Astrocyte (in vitro differentiated cells and primary cell): Measurements from ENCODE around the gene MCAM. TPM values are rescaled to one million over a fixed set of nuclear protein-coding genes. Genes with fewer than 3 reads are reported as not detected.
A peak's percentile ranks its signal among the peaks of the same experiment; 100 is the strongest.

Experiments used
- DNase-seq: peaks from one replicate; pipeline ENCODE4 v3.0.0-alpha.2; 2010; ENCODE audit warnings: low read depth
- FAIRE-seq: peaks from 2 replicates; lab custom pipeline; 2011; peaks lifted over from hg19 to GRCh38; lab: Jason Lieb, UNC
- H2AFZ ChIP-seq: 2 replicates; pipeline ENCODE4 v1.6.0; 2012; ENCODE audit warnings: low read depth, low read length, inconsistent platforms
- H3K27ac ChIP-seq: 2 replicates; pipeline ENCODE4 v1.5.1; 2011; ENCODE audit warnings: low read depth, low read length, inconsistent platforms
- H3K27me3 ChIP-seq: 2 replicates; pipeline ENCODE4 v1.6.0; 2011; ENCODE audit warnings: low read length, inconsistent platforms; ENCODE audit not compliant: insufficient read depth
- H3K36me3 ChIP-seq: 2 replicates; pipeline ENCODE4 v1.5.1; 2011; ENCODE audit warnings: low read length, inconsistent platforms; ENCODE audit not compliant: insufficient read depth
- H3K4me1 ChIP-seq: 2 replicates; pipeline ENCODE4 v1.5.1; 2011; ENCODE audit warnings: low read length, inconsistent platforms; ENCODE audit not compliant: insufficient read depth
- H3K4me2 ChIP-seq: 2 replicates; pipeline ENCODE4 v1.6.0; 2012; ENCODE audit warnings: low read length, inconsistent platforms
- H3K4me3 ChIP-seq: 2 replicates; pipeline ENCODE4 v1.5.1; 2011; ENCODE audit warnings: low read depth, mild to moderate bottlenecking, low read length, inconsistent platforms; ENCODE audit not compliant: insufficient read depth
- H3K79me2 ChIP-seq: 2 replicates; pipeline ENCODE4 v1.6.0; 2012; ENCODE audit warnings: mild to moderate bottlenecking, low read length, inconsistent platforms; ENCODE audit not compliant: insufficient read depth
- H3K9ac ChIP-seq: 2 replicates; pipeline ENCODE4 v1.6.0; 2012; ENCODE audit warnings: mild to moderate bottlenecking, low read length, inconsistent platforms
- H3K9me3 ChIP-seq: 2 replicates; pipeline ENCODE4 v1.5.1; 2012; ENCODE audit warnings: low read depth, mild to moderate bottlenecking, low read length, inconsistent platforms; ENCODE audit not compliant: insufficient read depth
- H4K20me1 ChIP-seq: 2 replicates; pipeline ENCODE4 v1.6.0; 2012; ENCODE audit warnings: low read length, inconsistent platforms; ENCODE audit not compliant: insufficient read depth
- H3K27ac Mint-ChIP-seq: one replicate; pipeline ENCODE4 v1.8.0; 2021; ENCODE audit warnings: mild to moderate bottlenecking, mixed read lengths; ENCODE audit not compliant: unreplicated experiment
- H3K27me3 Mint-ChIP-seq: one replicate; pipeline ENCODE4 v1.8.0; 2021; ENCODE audit warnings: low read depth, mixed read lengths; ENCODE audit not compliant: unreplicated experiment
- H3K36me3 Mint-ChIP-seq: one replicate; pipeline ENCODE4 v1.8.0; 2021; ENCODE audit warnings: low read depth, mixed read lengths; ENCODE audit not compliant: unreplicated experiment
- H3K4me1 Mint-ChIP-seq: one replicate; pipeline ENCODE4 v1.8.0; 2021; ENCODE audit warnings: low read depth, mixed read lengths; ENCODE audit not compliant: unreplicated experiment
- H3K4me3 Mint-ChIP-seq: one replicate; pipeline ENCODE4 v1.8.0; 2021; ENCODE audit warnings: mild to moderate bottlenecking, moderate library complexity, mixed read lengths; ENCODE audit not compliant: unreplicated experiment
- H3K9me3 Mint-ChIP-seq: one replicate; pipeline ENCODE4 v1.8.0; 2021; ENCODE audit warnings: mild to moderate bottlenecking, mixed read lengths; ENCODE audit not compliant: unreplicated experiment
- CTCF ChIP-seq: IDR thresholded peaks from 2 replicates; pipeline ENCODE4 v1.5.1; 2011; ENCODE audit warnings: low read depth, mild to moderate bottlenecking, inconsistent platforms, low read length, moderate library complexity; ENCODE audit not compliant: insufficient read depth
- EZH2 ChIP-seq: IDR thresholded peaks from 2 replicates; pipeline ENCODE4 v1.6.1; 2012; ENCODE audit warnings: mild to moderate bottlenecking, low read length, inconsistent platforms; ENCODE audit not compliant: insufficient read depth
- total RNA-seq: library from RNA; stranded (reverse); gene quantifications from 2 replicates; pipeline ENCODE4 v1.2.1, GENCODE V29; 2021

MCAM gene
- total RNA-seq, 1 donor from 2014 or later = 213 TPM

DNA sequence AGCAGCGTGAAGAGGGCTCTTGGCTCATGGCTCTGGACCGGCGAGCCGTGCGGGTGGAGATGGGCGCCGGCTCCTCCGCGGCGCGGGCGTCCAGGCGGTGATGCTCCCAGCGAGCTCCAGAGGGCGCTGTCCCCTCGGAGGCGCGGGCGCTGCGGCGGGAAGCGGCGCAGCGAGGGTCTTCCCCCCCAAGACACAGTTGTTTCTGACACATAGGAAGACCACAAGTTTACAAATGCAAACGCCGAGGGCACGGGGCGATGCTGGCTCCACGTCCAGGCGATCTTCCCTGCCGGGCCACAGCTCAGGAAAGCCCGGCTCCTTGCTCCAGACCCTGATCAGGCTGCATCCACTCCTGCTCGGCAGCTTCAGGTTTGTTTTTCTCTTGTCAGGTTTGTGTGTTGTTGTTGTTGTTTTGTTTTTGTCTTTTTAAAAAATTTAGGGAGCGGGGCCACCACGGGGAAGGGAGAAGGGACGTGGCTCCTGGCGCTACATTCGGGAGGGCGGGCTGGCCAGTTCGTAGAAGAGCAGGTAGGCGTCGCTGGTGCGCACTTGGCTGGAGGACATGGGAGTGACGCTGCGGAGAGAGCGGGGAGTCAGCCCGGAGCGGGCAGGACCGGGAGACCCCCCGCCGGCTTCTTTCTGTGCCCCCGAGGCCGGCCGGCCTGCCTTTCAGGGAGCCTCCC lies 39.6 kb upstream of the MCAM start:
- Histone ChIP-seq H3K4me2 (peak overlapping the region; percentile 99), H3K27ac (no peak overlapping the region), H3K9me3 (no peaks in the 10 kb centered on the region), H4K20me1 (no peaks in the 10 kb centered on the region), H2AFZ (peak overlapping the region; percentile 99), H3K9ac (peak overlapping the region; percentile 75), H3K4me1 (peaks cover 9% of the 10 kb centered on the region), H3K27me3 (peaks cover 2% of the 10 kb centered on the region), H3K36me3 (no peaks in the 10 kb centered on the region), H3K79me2 (no peaks in the 10 kb centered on the region), H3K4me3 (peak overlapping the region; percentile 69)
- DNase-seq = no peak
- no peak overlapping the region for H3K27ac Mint-ChIP-seq
- no peak for TF ChIP-seq EZH2
- TF ChIP-seq CTCF = peak; percentile 67
- peaks cover 8% of the 10 kb centered on the region for H3K4me1 Mint-ChIP-seq
- H3K36me3 Mint-ChIP-seq = peaks cover 14% of the 10 kb centered on the region
- no peaks in the 10 kb centered on the region for H3K9me3 Mint-ChIP-seq
- H3K4me3 Mint-ChIP-seq = peak overlapping the region; percentile 77
- no peak for FAIRE-seq
- peaks cover 23% of the 10 kb centered on the region for H3K27me3 Mint-ChIP-seq

GRCh38 chr11:119355091-119355843 lies 38.3 kb upstream of the MCAM start:
- no peak overlapping the region for H3K27ac ChIP-seq
- H3K27me3 ChIP-seq = peaks cover 6% of the 10 kb centered on the region
- TF ChIP-seq CTCF (no peak), EZH2 (no peak)
- no peak overlapping the region for H3K4me3 ChIP-seq
- H4K20me1 ChIP-seq = no peaks in the 10 kb centered on the region
- H3K27me3 Mint-ChIP-seq = peaks cover 32% of the 10 kb centered on the region
- no peaks in the 10 kb centered on the region for H3K4me1 ChIP-seq
- no peaks in the 10 kb centered on the region for H3K9me3 Mint-ChIP-seq
- H3K27ac Mint-ChIP-seq = no peak overlapping the region
- H3K4me3 Mint-ChIP-seq = no peak overlapping the region
- H3K4me1 Mint-ChIP-seq = peaks cover 2% of the 10 kb centered on the region
- DNase-seq (no peak), FAIRE-seq (no peak)
- H3K36me3 ChIP-seq = no peaks in the 10 kb centered on the region
- H3K36me3 Mint-ChIP-seq = peaks cover 14% of the 10 kb centered on the region
- H3K79me2 ChIP-seq = no peaks in the 10 kb centered on the region
- no peak overlapping the region for H3K9ac ChIP-seq
- H3K4me2 ChIP-seq = no peak overlapping the region
- H3K9me3 ChIP-seq = no peaks in the 10 kb centered on the region
- no peak overlapping the region for H2AFZ ChIP-seq

- no peaks in the 10 kb centered on the region for H3K36me3 ChIP-seq
- FAIRE-seq (no peak), DNase-seq (no peak)
- no peak for TF ChIP-seq EZH2
- TF ChIP-seq CTCF = no peak
- Mint-ChIP-seq H3K27me3 (peaks cover 38% of the 10 kb centered on the region), H3K27ac (no peak overlapping the region), H3K36me3 (peaks cover 4% of the 10 kb centered on the region), H3K4me3 (no peak overlapping the region), H3K4me1 (peaks cover 2% of the 10 kb centered on the region), H3K9me3 (no peaks in the 10 kb centered on the region)
- H3K9ac ChIP-seq = no peak overlapping the region
- H3K4me3 ChIP-seq = no peak overlapping the region
- H3K79me2 ChIP-seq = no peaks in the 10 kb centered on the region
- no peaks in the 10 kb centered on the region for H3K9me3 ChIP-seq
- H2AFZ ChIP-seq = no peak overlapping the region
- H3K27me3 ChIP-seq = peaks cover 12% of the 10 kb centered on the region
- H3K4me2 ChIP-seq = no peak overlapping the region
- no peak overlapping the region for H3K27ac ChIP-seq
- H4K20me1 ChIP-seq = no peaks in the 10 kb centered on the region
- no peaks in the 10 kb centered on the region for H3K4me1 ChIP-seq
Measured at GRCh38 chr11:119352857-119353260, 35.9 kb upstream of the MCAM start.
